Choroid plexus epithelial cell (primary cell): ENCODE data around the gene FMO4.

Experiments used
- DNase-seq: peaks from one replicate; pipeline ENCODE4 v3.0.0-alpha.2; 2010; ENCODE audit warnings: low read depth
- H3K4me3 ChIP-seq: 2 replicates; pipeline ENCODE4 v1.5.1; 2011; ENCODE audit warnings: low read depth, mild to moderate bottlenecking, control low read depth, low read length, moderate library complexity
- TF ChIP-seq, protein P1 (sequence below): conservative IDR thresholded peaks from 2 replicates; pipeline ENCODE4 v1.5.1; 2011; ENCODE audit warnings: low read depth, mild to moderate bottlenecking, control low read depth, inconsistent platforms, low read length, moderate library complexity

Gene FMO4

GRCh38 chr1:171296897-171297296 lies 17.1 kb upstream of the FMO4 start:
- no peak overlapping the region for H3K4me3 ChIP-seq
- DNase-seq, result no peak
- TF ChIP-seq, protein P1, sequence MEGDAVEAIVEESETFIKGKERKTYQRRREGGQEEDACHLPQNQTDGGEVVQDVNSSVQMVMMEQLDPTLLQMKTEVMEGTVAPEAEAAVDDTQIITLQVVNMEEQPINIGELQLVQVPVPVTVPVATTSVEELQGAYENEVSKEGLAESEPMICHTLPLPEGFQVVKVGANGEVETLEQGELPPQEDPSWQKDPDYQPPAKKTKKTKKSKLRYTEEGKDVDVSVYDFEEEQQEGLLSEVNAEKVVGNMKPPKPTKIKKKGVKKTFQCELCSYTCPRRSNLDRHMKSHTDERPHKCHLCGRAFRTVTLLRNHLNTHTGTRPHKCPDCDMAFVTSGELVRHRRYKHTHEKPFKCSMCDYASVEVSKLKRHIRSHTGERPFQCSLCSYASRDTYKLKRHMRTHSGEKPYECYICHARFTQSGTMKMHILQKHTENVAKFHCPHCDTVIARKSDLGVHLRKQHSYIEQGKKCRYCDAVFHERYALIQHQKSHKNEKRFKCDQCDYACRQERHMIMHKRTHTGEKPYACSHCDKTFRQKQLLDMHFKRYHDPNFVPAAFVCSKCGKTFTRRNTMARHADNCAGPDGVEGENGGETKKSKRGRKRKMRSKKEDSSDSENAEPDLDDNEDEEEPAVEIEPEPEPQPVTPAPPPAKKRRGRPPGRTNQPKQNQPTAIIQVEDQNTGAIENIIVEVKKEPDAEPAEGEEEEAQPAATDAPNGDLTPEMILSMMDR, result no peak

GRCh38 chr1:171298696-171299095 lies 15.3 kb upstream of the FMO4 start:
- TF ChIP-seq, protein P1, result no peak
- DNase-seq, result no peak
- H3K4me3 ChIP-seq, result no peak overlapping the region

DNA sequence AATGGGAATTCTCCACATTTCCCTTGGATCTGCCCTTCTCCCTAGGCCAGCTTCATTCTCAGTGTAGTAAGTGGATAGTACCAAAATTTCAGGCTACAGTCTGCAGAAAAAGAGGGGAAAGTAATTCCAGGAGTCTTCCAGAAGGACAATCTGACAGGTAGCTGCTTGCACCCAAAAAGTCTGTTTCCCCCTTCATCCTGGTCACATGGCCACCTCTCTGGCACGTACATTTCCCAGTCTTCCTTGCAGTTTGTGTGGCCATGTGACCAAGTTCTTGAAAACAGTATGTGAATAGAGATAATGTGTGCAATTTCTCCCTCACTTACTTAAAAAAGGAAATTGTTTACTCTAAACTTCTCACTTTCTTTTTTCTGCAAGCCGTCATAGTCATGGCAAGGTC lies 14.6 kb upstream of the FMO4 start:
- H3K4me3 ChIP-seq, result no peak overlapping the region
- TF ChIP-seq, protein P1, result no peak
- DNase-seq, result no peak

DNA sequence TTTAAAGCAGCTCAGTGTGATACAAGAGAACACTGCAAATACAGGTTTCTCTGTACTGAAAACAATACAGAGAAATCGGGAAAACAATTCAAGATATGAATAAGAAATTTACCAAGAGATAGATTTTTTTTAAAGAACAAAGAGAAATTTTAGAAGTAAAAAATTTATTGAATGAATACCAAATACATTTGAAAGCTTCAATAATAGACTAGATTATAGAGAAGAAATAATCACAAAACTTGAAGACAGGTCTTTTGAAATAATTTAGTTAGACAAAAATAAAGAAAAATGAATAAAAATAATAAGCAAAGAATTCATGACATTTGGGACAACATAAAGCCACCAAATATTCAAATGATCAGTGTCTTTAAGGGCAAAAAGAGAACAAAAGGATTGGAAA lies 13.6 kb upstream of the FMO4 start:
- no peak for DNase-seq
- TF ChIP-seq, protein P1, result no peak
- H3K4me3 ChIP-seq, result no peak overlapping the region

DNA sequence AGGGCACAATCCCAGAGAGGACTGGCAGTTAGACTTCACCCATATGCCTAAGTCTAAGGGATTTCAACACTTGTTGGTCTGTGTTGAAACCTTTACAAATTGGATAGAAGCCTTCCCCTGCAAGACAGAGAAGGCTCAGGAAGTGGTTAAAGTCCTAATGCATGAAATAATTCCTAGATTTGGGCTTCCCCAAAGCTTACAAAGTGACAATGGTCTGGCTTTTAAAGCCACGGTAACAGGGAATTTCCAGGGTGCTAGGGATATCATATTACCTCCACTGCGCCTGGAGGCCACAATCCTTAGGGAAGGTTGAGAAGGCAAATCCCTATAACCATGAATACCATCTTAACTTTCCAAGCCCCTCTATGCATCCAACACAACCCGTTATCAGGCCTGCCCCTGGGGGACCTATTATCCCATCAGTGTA lies 3.3 kb upstream of the FMO4 start:
- no peak overlapping the region for H3K4me3 ChIP-seq
- no peak for DNase-seq
- TF ChIP-seq, protein P1, result no peak

GRCh38 chr1:171311771-171312558 lies 2.0 kb upstream of the FMO4 start:
- no peak for DNase-seq

More at GRCh38 chr1:171311771-171312558, 2.0 kb upstream of the FMO4 start:
- H3K4me3 ChIP-seq, result no peak overlapping the region
- TF ChIP-seq, protein P1, result no peak
